HG02678 (cell line): ENCODE results near the gene CSNK2A1.
"Not testable (repeated sequence)": the region's sequence is repeated elsewhere in the genome, so short reads cannot be mapped to it uniquely, and the experiment has no call there.

Source experiments
- ATAC-seq: cut with Tn5 transposase; IDR thresholded peaks from one replicate; pipeline ENCODE4 v1.9.1; 2021; ENCODE audit warnings: mild to moderate bottlenecking, moderate library complexity; ENCODE audit not compliant: unreplicated experiment

Gene CSNK2A1

DNA sequence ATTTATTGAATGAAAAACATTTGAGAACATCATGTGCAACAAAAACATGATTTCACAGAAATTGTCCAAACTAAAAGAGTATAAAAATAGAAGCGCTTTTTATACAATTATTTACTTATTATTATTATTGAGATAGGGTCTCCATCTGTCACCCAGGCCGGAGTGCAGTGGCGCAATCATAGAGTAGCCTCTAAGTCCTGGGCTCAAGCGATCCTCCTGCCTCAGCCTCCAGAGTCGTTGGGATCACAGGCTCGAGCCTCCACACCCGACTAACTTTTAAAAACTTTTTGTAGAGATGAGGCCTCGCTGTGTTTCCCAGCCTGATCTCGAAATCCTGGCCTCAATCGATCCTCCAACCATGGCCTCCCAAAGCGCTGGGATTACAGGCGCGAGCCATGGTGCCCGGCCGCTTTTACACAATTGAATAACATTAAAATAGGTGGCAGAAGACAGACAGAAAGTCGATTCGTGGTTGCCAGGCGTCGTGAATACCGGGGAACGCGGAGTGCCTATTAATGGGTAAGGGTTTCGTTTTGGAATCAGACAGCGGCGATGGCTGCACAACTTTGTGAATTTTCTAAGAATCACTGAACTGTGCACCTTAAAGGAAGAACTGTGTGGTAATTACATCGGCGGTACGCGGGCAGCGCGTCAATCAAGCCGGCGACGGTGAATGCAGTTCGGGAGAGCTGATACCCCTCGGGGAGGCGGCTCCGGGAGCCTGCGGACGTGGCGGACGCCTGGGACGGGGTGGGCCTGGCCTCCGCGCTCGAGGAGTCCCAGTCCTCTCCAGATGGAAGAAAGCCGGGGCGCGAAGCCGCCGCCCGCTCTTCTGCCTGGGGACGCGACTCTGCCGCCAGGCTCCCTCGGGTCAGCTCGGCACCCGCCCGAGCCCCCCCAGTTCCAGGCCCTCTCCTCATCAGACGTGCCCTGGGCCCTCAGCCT, 82.1 kb downstream of the CSNK2A1 start:
- peak; percentile 37 for ATAC-seq

DNA sequence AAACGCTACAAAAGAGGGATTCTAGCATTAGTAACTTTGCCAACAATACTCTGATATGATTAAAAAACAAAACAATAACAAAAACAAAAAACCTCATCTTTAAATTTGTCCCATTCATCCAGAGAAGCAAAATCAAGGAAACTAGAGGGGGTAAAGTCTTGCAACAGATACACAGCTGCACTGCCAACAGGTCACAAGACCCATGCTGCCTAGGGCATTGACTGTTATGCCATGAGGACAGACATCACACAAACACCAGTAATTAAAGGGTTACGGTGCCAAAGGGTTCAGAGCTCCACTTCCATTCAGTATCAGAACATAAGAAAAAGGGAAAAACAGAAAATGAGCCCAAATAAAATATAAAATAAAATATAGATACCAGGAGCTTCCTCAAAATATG, 82.9 kb downstream of the CSNK2A1 start:
- ATAC-seq, result no peak

DNA sequence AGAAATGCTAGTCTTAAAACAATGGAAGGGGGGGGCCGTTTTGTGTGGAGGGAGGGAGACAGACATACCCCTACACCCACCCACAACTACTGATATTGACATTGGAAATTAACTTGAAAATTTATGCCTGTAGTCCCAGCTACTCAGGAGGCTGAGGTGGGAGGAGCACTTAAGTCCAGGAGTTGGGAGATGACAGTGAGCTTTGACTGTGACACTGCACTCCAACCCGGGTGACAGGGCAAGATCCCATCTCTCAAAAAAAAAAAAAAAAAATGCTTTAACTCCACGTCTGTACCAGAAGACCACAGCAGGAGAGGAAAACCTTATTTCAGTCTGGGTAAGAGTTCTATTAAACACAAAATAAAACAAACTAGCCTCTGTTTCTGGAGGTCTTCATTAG, 83.4 kb downstream of the CSNK2A1 start:
- no peak for ATAC-seq

DNA sequence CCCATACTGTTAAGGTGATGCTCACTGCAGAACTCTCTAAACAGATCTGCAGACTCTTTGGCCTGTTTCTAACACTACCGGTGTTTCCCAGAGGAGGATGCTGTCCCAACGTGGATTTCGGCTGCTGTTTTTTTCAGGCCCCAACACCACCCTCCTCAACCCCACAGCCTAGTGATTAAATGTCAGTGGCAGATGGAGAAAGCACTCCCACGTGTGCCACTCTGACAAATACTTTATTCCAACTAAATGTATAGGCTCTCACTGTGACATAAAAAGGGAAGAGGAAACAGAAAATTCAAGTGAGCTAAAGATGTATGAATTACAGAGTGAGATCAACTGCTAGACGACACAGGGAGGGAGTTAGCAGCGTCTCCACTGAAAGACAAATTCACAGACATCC, 84.8 kb downstream of the CSNK2A1 start:
- ATAC-seq, result no peak

DNA sequence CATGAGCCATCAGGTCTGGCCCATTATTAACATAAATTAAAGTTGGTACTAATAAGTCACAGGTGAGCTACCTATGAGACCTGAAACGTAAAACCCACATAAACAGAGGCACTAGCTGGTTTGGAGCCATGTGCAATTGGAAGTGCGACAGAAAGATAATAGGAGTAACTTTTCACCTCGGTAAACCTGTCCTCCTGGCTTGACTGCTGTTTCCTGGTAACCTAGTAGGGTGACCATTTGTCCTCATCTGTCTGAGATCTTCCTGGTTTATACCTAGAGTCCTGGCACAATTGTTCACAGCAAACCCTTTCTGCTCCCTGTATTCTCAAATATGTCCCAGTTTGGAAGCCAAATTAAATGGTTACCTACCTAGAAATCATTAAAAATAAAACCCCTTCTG, 88.6 kb downstream of the CSNK2A1 start:
- ATAC-seq, result no peak

DNA sequence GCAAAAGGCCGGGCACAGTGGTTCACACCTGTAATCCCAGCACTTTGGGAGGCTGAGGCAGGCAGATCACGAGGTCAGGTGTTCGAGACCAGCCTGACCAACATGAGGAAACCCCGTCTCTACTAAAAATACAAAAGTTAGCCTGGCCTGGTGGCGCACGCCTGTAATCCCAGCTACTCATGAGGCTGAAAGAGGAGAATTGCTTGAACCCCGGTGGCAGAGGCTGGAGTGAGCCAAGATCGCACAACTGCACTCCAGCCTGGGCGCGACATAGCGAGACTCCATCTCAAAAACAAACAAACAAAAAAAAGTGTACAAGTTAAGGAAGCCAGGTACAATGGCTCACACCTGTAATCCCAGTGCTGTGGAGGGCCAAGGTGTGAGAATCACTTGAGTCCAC, 91.6 kb downstream of the CSNK2A1 start:
- not testable (repeated sequence) for ATAC-seq

DNA sequence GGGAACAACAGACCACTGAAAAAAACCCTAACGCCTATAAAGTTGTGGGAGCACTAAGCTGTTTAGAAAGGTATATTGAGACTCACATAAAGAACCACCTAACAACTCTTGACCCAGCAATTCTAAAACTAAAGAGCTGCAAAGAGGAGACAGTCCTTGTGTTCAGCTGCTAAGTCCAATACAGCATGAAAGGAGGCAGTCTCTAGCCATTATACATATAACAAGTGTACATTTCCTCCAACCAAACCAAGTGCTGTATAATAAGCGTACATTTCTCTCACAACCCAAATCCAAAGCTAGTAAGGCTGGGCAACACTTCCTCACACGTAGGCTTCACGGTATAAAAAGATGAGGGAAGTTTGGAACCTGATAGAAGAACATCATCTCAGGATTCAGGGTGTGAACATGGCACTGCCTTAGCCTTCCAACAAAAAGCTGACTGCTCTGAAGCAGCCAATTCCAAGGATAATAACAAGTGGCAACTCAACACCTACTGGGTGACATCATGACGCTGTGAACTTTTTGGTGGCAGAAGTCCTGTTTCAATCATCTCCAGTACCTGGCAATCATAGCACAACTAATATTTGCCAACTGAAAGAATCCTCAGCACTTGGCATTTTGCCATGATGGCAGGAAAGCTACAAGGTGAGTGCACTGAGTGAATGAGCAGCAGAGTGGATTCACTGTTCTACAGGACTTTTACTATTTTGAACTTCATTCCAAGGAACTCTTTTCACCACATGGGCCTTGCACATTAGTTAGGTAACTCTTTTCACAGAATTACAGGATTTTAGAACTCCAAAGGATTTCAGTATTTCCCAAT, 97.9 kb downstream of the CSNK2A1 start:
- no peak for ATAC-seq

DNA sequence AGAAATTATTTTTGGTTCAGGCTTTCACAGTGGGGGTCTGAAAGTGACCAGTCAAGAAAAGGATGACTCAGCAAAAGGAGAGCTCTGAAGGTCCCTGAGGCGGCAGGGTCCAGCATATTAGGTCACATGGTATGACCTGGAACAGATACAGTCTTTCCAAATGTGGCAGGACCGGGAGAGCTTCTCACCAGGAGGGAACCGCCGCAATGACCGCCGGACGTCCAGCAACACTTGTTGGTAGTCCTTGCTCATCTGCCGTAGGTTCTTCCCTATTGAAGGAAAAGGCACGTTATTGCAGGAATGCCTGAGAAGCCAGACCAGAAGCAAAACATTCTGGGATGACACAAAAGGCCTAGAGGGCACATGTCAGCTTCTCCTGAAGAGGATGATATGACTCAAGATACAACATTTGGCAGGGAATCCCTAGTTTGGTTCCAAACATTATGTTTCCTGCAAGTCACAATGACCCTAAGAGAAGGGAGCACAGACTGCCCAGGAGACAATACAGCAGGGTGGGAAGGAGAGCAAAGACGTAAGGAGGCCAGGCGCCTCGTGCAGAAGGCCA, 98.6 kb downstream of the CSNK2A1 start:
- ATAC-seq, result no peak

DNA sequence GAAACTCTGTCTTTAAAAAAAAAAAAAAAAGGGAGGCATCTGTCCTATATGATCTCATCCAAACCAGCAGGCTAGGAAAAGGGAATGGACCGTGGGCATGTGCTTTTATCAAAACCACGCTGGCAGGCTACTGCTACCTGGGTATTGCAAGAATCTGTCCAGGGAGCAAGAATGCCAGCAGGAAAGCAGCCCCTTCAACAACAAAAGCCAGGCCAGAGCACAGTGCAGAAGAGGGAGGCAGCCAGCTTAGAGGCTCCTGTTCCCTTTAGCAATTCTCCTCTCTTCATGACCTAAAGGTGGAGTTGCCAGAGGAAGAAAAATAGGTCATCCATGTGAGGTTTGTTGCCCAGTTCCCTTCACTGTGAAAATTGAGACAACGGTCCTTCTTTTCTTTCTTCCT, 99.5 kb downstream of the CSNK2A1 start:
- ATAC-seq, result no peak

DNA sequence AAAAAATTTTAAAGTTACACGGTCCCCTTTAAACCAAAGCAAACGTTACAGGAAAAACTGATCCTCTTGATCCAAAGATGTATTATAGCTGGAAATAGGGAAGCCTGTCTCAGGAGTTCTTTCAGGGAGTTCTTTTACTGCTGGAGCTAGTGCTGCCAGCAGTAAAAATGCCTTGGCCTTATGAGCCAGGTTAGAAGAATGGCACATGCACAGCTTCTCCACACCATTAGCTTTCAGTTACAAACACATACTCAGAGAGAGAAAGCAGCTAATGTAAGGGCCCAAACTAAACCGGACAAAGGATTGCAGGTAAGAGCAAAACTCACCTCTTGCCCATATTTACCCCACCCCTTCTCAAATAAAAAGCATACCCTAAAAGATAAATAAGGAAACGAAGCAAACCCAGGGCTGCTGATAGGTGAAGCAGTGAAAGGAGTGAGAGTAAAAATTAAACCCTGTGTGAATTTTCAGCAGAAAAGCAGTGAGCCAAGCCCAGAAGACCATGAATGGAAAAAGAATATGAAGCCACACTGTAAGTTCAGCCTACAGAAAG, 100.3 kb downstream of the CSNK2A1 start:
- no peak for ATAC-seq

DNA sequence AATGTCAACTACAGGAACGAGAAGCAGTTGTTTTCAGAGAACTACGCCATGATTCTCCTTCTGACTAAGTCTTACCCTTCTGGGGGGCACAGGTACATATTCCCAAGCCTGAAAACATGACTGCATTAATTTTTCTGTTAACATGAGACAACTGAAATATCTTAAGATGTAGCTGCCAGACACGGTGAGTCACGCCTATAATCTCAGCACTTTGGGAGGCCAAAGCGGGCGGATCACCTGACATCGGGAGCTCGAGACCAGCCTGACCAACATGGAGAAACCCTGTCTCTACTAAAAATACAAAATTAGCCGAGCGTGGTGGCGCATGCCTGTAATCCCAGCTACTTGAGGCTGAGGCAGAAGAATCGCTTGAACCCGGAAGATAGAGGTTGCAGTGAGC, 103.0 kb downstream of the CSNK2A1 start:
- no peak for ATAC-seq

- no peak for ATAC-seq
Measured at GRCh38 chr20:440148-440547, 103.4 kb downstream of the CSNK2A1 start.

DNA sequence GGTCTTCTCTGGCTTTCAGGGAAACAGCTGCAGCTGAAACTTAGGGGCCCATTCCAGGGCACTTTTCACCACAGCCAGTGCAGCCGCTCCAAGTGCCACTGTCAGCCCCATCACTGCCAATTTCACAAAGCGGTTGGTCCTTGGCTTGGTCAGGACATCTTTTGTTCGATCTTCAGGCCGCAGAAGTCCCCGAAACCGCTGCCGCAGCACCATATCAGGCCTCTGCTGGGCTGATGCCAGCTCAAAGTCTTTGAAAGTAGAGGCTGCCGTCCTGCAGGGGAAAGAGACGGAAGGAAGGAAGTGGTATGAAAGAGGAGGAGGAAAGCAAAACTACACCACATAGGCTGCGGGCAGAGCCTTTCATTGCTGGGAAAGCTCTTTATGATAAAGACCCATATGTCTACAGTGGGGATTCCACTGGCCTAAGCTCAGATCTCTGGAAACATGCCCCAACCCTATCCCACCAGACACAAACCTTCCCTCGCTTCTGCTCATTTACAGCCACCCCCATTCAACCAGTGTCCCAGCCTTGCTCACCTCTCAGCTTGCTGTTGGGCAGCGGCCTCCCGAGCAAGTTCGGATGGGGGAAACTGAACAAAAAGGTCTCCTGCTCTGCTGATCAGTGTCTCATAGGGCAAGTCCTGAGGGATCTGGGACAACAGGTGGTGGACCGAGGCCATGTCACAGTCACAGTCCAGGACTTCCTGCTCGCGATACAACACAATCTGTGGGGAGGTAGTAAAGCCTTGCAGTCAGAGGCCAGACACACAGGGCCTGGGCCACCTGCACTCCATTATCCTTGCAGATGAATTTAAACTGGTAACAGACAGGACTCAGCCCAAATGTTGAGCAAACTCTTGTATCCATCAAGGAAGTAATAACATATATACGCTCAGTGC, 104.8 kb downstream of the CSNK2A1 start:
- ATAC-seq, result peak; percentile 60

DNA sequence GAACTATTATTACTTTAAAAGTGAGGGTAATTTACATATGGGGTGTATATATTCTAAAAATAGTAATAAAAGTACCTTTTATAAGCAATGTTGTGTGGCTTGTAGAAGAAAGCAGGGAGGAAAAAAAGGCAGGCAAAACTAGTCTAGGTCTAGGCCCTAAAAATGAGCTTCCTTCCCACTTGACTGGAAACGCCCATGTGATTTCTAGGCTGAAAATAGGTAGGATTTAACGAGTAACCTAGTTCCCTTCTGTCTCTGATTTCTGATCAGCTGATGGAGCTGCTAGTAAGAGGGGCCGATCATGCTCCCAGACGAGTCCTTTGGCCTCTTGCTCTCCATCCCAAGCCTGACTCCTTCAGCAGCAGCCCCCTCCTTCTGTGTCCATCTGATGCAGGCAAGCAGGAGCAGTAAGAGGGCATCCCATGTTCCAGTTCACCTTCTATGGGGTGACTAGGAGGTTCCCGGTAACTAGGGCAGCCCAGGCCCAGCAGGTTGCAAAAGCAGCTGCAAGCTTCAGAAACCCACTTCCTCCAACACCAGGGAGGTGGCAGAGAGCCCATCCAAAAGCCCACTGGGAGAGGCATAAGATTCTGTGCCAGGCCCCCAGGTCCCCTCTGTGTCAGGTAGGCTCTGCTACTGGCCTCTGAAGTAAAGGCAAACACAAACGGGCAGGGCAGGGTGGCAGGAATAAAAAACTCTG, 105.7 kb downstream of the CSNK2A1 start:
- ATAC-seq, result no peak

DNA sequence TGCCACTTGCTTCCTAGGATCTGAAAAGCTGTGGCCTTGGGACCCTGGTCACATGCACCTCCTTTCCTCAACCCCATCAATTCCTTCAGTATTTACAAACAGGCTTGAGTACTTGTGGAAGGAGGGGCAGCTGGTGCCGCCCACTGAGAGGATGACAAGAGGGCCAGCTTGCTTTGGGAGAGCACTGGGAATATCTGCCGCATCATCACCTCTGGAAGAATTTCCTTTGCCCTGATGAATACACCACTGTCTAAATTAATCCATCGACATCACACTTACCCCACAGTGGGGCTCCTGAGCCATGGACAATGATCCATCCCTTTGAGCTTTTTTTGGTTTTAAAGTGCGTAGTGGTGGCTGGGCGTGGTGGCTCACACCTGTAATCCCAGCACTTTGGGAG, 107.1 kb downstream of the CSNK2A1 start:
- ATAC-seq, result no peak

GRCh38 chr20:435558-435957, 108.0 kb downstream of the CSNK2A1 start:
- ATAC-seq, result no peak

GRCh38 chr20:434661-435419, 108.8 kb downstream of the CSNK2A1 start:
- ATAC-seq, result no peak

GRCh38 chr20:434221-434620, 109.4 kb downstream of the CSNK2A1 start:
- ATAC-seq, result no peak
